Loucy (cell line): ENCODE data around the gene PNLIPRP2.

Experiments used
- H2AFZ ChIP-seq: fragments of 200-600 bp; sonication (generic); 2 replicates; pipeline ENCODE4 v1.6.0; 2016; ENCODE audit warnings: antibody characterized with exemption, mild to moderate bottlenecking, low read length, moderate library complexity
- H3F3A ChIP-seq: fragments of 200-600 bp; 2 replicates; pipeline ENCODE4 v1.6.0; 2016; ENCODE audit warnings: antibody characterized with exemption, low read depth, mild to moderate bottlenecking
- H3K27me3 ChIP-seq: fragments of 200-600 bp; sonication (generic); 2 replicates; pipeline ENCODE4 v1.6.1; 2014; ENCODE audit warnings: low read length, mild to moderate bottlenecking; ENCODE audit not compliant: insufficient read depth, poor library complexity, severe bottlenecking
- H3K36me3 ChIP-seq: fragments of 200-600 bp; sonication (generic); 2 replicates; pipeline ENCODE4 v1.6.1; 2016; ENCODE audit warnings: low read length; ENCODE audit not compliant: insufficient read depth
- H3K4me1 ChIP-seq: fragments of 200-600 bp; sonication (generic); 2 replicates; pipeline ENCODE4 v1.5.1; 2014; ENCODE audit warnings: low read length, mild to moderate bottlenecking; ENCODE audit not compliant: insufficient read depth, poor library complexity, severe bottlenecking
- H3K4me2 ChIP-seq: fragments of 200-600 bp; sonication (generic); 2 replicates; pipeline ENCODE4 v1.6.0; 2014; ENCODE audit warnings: antibody characterized with exemption, low read length, low read depth, mild to moderate bottlenecking; ENCODE audit not compliant: poor library complexity, severe bottlenecking
- H3K4me3 ChIP-seq: fragments of 200-600 bp; sonication (generic); 2 replicates; pipeline ENCODE4 v1.5.1; 2014; ENCODE audit warnings: low read length, mild to moderate bottlenecking, mixed read lengths; ENCODE audit not compliant: poor library complexity, severe bottlenecking
- H3K79me2 ChIP-seq: fragments of 200-600 bp; sonication (generic); 2 replicates; pipeline ENCODE4 v1.6.1; 2014; ENCODE audit warnings: low read length; ENCODE audit not compliant: insufficient read depth
- H3K9ac ChIP-seq: fragments of 200-600 bp; sonication (generic); 2 replicates; pipeline ENCODE4 v1.6.0; 2014; ENCODE audit warnings: mild to moderate bottlenecking, low read depth, low read length, moderate library complexity; ENCODE audit not compliant: poor library complexity, severe bottlenecking
- H3K9me2 ChIP-seq: fragments of 200-600 bp; sonication (generic); replicated peaks from 2 replicates; pipeline ENCODE4 v1.6.1; 2016; ENCODE audit warnings: low read depth, low read length, mixed read lengths
- H3K9me3 ChIP-seq: fragments of 200-600 bp; sonication (generic); 2 replicates; pipeline ENCODE4 v1.6.1; 2014; ENCODE audit warnings: mild to moderate bottlenecking, antibody characterized with exemption, low read length, low read depth; ENCODE audit not compliant: insufficient read depth
- H4K20me1 ChIP-seq: fragments of 200-600 bp; sonication (generic); 2 replicates; pipeline ENCODE4 v1.6.0; 2014; ENCODE audit warnings: antibody characterized with exemption, low read length, mild to moderate bottlenecking; ENCODE audit not compliant: insufficient read depth, poor library complexity, severe bottlenecking
- CTCF ChIP-seq: fragments of 200-600 bp; sonication (generic); conservative IDR thresholded peaks from 2 replicates; pipeline ENCODE4 v1.5.1; 2014; ENCODE audit warnings: mild to moderate bottlenecking, antibody characterized with exemption, low read length
- EZH2phosphoT487 ChIP-seq: fragments of 200-600 bp; IDR thresholded peaks from 2 replicates; pipeline ENCODE4 v1.6.1; 2018; ENCODE audit warnings: antibody characterized with exemption, mild to moderate bottlenecking, moderate library complexity, borderline replicate concordance

The PNLIPRP2 gene

DNA sequence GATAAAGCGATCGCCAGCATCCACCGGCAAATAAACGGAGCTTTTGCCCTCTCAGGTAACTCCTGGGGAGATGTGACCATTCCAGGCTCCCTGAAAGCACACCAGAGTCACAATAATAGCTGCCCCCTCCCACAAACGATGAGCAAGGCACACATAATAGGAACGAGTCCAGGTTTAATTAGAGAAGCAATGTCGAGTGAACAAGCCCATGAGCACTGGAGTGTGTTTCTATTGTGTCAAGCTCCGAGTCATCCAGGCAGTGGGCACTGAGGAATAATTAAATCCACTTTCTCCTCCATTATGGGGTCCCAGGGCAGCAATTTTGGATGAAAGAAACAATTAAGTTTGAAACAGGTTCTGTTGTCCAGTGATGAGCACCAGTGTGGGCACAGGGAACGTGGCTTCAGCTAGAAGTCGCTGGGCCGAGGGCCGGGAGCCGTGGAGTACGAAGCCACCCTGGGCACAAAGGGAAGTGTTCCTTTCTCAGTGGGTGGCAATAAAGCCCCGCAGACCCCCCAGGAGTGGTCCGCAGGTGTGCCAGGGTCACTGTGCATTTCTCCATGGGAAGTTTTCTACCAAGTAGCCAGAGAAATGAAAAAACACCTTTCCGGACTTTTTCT is 12.0 kb downstream of the PNLIPRP2 start:
- Histone ChIP-seq H3K27me3 (peaks cover 13% of the 10 kb centered on the region), H3K4me3 (no peak overlapping the region), H3F3A (no peaks in the 10 kb centered on the region), H3K4me2 (no peak overlapping the region), H3K36me3 (no peaks in the 10 kb centered on the region), H3K4me1 (peaks cover 5% of the 10 kb centered on the region), H2AFZ (no peak overlapping the region), H3K9me3 (no peaks in the 10 kb centered on the region), H3K9me2 (no peaks in the 10 kb centered on the region), H4K20me1 (no peaks in the 10 kb centered on the region), H3K9ac (no peak overlapping the region), H3K79me2 (no peaks in the 10 kb centered on the region)
- TF ChIP-seq EZH2phosphoT487 (no peak), CTCF (no peak)

- Histone ChIP-seq H3K4me1 (peaks cover 9% of the 10 kb centered on the region), H3K4me3 (no peak overlapping the region), H3K79me2 (no peaks in the 10 kb centered on the region), H3K4me2 (no peak overlapping the region), H2AFZ (no peak overlapping the region), H4K20me1 (no peaks in the 10 kb centered on the region), H3K36me3 (no peaks in the 10 kb centered on the region), H3F3A (no peaks in the 10 kb centered on the region), H3K27me3 (peaks cover 13% of the 10 kb centered on the region), H3K9me2 (no peaks in the 10 kb centered on the region), H3K9ac (no peak overlapping the region), H3K9me3 (no peaks in the 10 kb centered on the region)
- TF ChIP-seq EZH2phosphoT487 (no peak), CTCF (no peak)
Observed at GRCh38 chr10:116633216-116633600, 12.5 kb downstream of the PNLIPRP2 start.

DNA sequence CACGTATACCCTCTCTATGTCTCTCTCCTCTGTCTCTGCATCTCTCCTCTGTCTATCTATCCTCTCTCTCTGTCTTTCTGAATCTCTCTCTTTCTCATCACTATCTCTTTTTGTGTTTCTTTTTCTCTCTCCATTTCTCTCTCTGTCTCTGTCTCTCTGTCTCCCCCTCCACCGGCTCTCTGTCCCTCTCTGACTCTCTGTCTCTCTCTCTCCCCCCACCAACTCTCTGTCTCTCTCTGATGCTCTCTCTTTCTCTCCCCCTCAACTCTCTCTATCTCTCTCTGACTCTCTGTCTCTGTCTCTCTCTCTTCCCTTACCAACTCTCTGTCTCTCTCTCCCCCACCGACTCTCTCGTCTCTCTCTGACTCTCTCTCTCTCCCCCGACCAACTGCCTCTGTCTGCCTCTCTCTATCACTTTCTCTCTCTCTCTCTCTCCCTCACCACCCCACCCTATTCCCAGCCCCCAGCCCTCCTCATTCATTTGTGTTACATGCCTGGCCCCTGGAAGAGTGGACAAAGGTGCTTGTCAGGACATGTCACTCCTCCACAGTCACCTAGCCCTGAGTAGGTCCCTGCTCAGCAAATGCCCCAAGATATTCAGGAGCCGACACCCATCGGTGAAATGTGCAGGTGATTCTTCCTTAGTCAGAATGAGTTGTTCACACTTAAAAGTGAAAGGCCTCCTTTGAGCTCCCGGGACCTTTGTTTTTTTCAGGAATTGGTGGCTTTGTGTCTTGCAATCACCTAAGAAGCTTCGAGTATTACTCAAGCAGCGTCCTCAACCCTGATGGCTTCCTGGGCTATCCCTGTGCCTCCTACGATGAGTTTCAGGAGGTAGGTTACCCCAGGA is 13.6 kb downstream of the PNLIPRP2 start:
- TF ChIP-seq EZH2phosphoT487 (no peak), CTCF (no peak)
- Histone ChIP-seq H3K36me3 (no peaks in the 10 kb centered on the region), H3K9me3 (no peaks in the 10 kb centered on the region), H3K27me3 (peaks cover 13% of the 10 kb centered on the region), H3K9me2 (no peaks in the 10 kb centered on the region), H3K4me2 (no peak overlapping the region), H3F3A (no peaks in the 10 kb centered on the region), H3K9ac (no peak overlapping the region), H2AFZ (no peak overlapping the region), H3K4me3 (no peak overlapping the region), H3K79me2 (no peaks in the 10 kb centered on the region), H4K20me1 (no peaks in the 10 kb centered on the region), H3K4me1 (peaks cover 10% of the 10 kb centered on the region)
